ENCODE results near the gene ACD. TPM values are rescaled to one million over a fixed set of nuclear protein-coding genes. Genes with fewer than 3 reads are reported as not detected.
A peak's percentile ranks its signal among the peaks of the same experiment; 100 is the strongest.

Gene ACD
- total RNA-seq (2022), result 26.1 and 33.6 TPM in 2 replicates
- Bru-seq, nascent RNA, result percentile 54 among the genes with signal in this experiment
- percentile 66 among the genes with signal in this experiment for BruChase-seq, experiment 1, labeled RNA remaining after a 6-hour chase
- BruChase-seq, experiment 2, labeled RNA remaining after a 2-hour chase, result percentile 58 among the genes with signal in this experiment
- long read RNA-seq, transcript ACD-214 (12 exons, 2,065 nt), result major isoform, 68 of 118 reads
- long read RNA-seq, partial matches to known transcripts, result 14 of 118 reads
- long read RNA-seq, other reads (novel, unspliced or antisense), result 30 of 118 reads

DNA sequence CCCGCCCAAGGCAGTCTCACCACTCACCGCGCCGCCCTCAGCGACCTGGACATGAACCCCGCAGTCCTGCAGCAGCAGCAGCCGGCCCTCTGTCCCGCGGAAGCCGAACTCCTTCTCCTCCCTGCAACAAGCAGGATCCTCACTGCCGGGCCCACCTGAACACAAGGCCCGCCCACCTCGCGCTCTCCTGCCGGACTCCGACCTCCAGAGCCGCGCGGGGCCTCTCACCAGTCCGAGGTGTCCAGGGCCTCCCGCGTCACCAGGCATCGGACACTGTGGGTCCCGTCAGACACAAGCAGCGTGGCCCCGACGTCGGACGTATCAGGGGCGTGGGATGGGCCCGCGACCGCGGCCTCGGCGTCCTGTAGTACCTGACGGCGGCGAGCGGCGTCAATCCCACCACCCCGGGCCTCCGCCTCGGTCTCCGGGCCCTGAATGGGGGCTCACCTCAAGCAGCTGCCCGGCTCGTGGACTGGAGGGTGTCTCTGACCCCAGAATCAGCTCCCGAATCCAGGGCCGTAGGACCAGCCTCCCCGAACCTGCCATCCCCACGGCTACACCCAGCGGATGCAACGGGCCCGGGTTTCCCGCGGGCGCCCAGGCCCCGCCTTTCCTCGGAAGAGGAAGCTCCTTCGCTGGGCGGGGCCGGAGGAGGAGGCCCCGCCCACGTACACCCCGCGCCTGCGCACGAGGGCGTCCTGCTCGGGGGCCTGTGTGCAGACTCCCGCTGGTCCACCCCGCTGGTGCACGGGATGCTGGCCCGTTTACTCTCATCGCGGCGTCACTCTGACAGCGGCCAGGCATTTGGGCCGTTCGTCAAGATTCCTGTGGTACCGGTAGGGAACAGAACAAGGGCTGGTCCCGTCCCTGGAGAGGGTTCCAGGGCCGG, at the start of gene ACD:
TSS of gene ACD (minus strand) at position 586 of the 889 bp plus-strand sequence. CDS start at position 546, 40 bp downstream.
- intact Hi-C loops (cut with micrococcal nuclease), result loop anchor here (2.0 kb wide), 1 partner anchor 139 kb away; no protein-coding TSS in a partner anchor
- ChIA-PET POLR2A (interaction anchor here (0.5 to 2.2 kb wide), 24 partner anchors 10 to 716 kb away, joined by 3 to 23 read pairs (median 4); partner anchors contain the start of genes ATP6V0D1, CENPT, CTCF and ESRP2), CTCF (interaction anchor here (0.5 to 2.4 kb wide), 9 partner anchors 13 to 282 kb away, joined by 3 to 12 read pairs (median 4); partner anchors contain the start of gene CTCF)
- H3K27me3 Mint-ChIP-seq (ENCODE audit: insufficient read depth, unreplicated experiment), result no peaks in the 10 kb centered on the region
- peaks cover 6% of the 10 kb centered on the region for H3K4me1 Mint-ChIP-seq (ENCODE audit: insufficient read depth, unreplicated experiment)
- peak within 1 kb of the TSS; percentile 97 for H3K27ac Mint-ChIP-seq (ENCODE audit: low read depth, unreplicated experiment)
- H3K36me3 Mint-ChIP-seq (ENCODE audit: insufficient read depth, unreplicated experiment), result peaks cover 3% of the 10 kb centered on the region
- H3K9me3 Mint-ChIP-seq (ENCODE audit: unreplicated experiment), result no peaks in the 10 kb centered on the region
- TF ChIP-seq, protein P1, sequence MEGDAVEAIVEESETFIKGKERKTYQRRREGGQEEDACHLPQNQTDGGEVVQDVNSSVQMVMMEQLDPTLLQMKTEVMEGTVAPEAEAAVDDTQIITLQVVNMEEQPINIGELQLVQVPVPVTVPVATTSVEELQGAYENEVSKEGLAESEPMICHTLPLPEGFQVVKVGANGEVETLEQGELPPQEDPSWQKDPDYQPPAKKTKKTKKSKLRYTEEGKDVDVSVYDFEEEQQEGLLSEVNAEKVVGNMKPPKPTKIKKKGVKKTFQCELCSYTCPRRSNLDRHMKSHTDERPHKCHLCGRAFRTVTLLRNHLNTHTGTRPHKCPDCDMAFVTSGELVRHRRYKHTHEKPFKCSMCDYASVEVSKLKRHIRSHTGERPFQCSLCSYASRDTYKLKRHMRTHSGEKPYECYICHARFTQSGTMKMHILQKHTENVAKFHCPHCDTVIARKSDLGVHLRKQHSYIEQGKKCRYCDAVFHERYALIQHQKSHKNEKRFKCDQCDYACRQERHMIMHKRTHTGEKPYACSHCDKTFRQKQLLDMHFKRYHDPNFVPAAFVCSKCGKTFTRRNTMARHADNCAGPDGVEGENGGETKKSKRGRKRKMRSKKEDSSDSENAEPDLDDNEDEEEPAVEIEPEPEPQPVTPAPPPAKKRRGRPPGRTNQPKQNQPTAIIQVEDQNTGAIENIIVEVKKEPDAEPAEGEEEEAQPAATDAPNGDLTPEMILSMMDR (IDR thresholded peaks at IDR 0.05; ENCODE audit: unreplicated experiment), result no peak
- peak; percentile 94 for DNase-seq (ENCODE audit: unreplicated experiment)
- BruUV-seq (replicated peaks), result TSS peak; percentile 44
- H3K4me3 Mint-ChIP-seq (ENCODE audit: unreplicated experiment), result peak within 1 kb of the TSS; percentile 86

DNA sequence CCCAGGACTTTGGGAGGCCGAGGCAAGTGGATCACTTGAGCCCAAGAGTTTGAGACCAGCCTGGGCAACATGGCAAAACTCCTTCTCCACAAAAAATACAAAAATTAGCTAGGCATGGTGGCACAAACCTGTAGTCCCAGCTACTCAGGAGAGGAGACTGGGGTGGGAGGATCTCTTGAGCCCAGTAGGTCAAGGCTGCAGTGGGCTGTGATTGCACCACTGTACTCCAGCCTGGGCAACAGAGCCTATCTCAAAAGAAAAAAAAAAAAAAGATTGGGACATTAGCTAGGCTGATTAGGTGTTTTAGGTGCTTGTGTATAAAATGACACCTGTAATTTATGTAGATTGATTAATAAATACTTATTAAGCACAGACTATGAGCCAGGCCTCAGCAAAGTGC, 49.0 kb upstream of the ACD start:
- ChIA-PET CTCF (interaction anchor here (1.4 kb wide), 1 partner anchor 147 kb away, joined by 4 read pairs; the partner anchor contains the start of gene CTCF), POLR2A (interaction anchor here (0.6 kb wide), 1 partner anchor 1935 kb away, joined by 4 read pairs; no protein-coding TSS in a partner anchor)
- Mint-ChIP-seq H3K4me1 (ENCODE audit: insufficient read depth, unreplicated experiment) (peaks cover 18% of the 10 kb centered on the region), H3K36me3 (ENCODE audit: insufficient read depth, unreplicated experiment) (no peaks in the 10 kb centered on the region), H3K27ac (ENCODE audit: low read depth, unreplicated experiment) (no peak overlapping the region), H3K27me3 (ENCODE audit: insufficient read depth, unreplicated experiment) (no peaks in the 10 kb centered on the region), H3K9me3 (ENCODE audit: unreplicated experiment) (no peaks in the 10 kb centered on the region), H3K4me3 (ENCODE audit: unreplicated experiment) (no peak overlapping the region)
- TF ChIP-seq, protein P1 (IDR thresholded peaks at IDR 0.05; ENCODE audit: unreplicated experiment), result no peak
- BruUV-seq (replicated peaks), result no TSS peak
- no peak for DNase-seq (ENCODE audit: unreplicated experiment)
- intact Hi-C loops (cut with micrococcal nuclease), result no loop called here

DNA sequence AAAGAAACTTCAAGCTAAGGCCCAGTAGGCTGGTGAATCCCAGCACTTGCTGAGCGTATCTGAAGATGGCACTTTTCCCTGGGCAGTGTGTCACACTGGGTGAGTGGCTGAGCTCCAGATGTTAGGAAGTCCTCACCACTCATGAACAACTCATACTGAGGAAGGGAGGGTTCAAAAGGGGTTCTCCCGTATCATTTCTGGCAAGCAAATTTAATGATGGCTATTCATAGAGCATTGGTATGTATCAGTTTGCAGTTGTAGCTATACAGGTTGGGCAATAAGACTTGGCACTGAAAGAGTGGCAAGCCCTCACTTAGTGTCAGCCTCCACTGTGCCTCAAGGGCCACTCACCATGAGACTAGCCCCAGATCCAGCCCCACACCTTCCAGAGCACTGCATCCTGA, 48.3 kb upstream of the ACD start:
- H3K4me3 Mint-ChIP-seq (ENCODE audit: unreplicated experiment), result no peak overlapping the region
- H3K27me3 Mint-ChIP-seq (ENCODE audit: insufficient read depth, unreplicated experiment), result no peaks in the 10 kb centered on the region
- H3K4me1 Mint-ChIP-seq (ENCODE audit: insufficient read depth, unreplicated experiment), result peaks cover 22% of the 10 kb centered on the region
- CTCF ChIA-PET, result interaction anchor here (1.1 kb wide), 1 partner anchor 40 kb away, joined by 3 read pairs; no protein-coding TSS in a partner anchor
- TF ChIP-seq, protein P1 (IDR thresholded peaks at IDR 0.05; ENCODE audit: unreplicated experiment), result no peak
- H3K27ac Mint-ChIP-seq (ENCODE audit: low read depth, unreplicated experiment), result no peak overlapping the region
- no peaks in the 10 kb centered on the region for H3K36me3 Mint-ChIP-seq (ENCODE audit: insufficient read depth, unreplicated experiment)
- no TSS peak for BruUV-seq (replicated peaks)
- POLR2A ChIA-PET, result interaction anchor here (0.5 to 0.6 kb wide), 2 partner anchors 56 to 342 kb away, joined by 3 read pairs; no protein-coding TSS in a partner anchor
- DNase-seq (ENCODE audit: unreplicated experiment), result peak; percentile 30
- no peaks in the 10 kb centered on the region for H3K9me3 Mint-ChIP-seq (ENCODE audit: unreplicated experiment)
- intact Hi-C loops (cut with micrococcal nuclease), result no loop called here
